Measurements from ENCODE around the gene LRRC74B.
"Not testable (repeated sequence)": the region's sequence is repeated elsewhere in the genome, so short reads cannot be mapped to it uniquely, and the experiment has no call there.

LRRC74B gene

GRCh38 chr22:21054714-21055563 is 9.2 kb downstream of the LRRC74B start:
- DNase-seq (ENCODE audit: low read depth): no peak

GRCh38 chr22:21055564-21055834 is 9.8 kb downstream of the LRRC74B start:
- no peak for DNase-seq (ENCODE audit: low read depth)

- no peak for DNase-seq (ENCODE audit: low read depth)
These were observed 10.2 kb downstream of the LRRC74B start for GRCh38 chr22:21055880-21056319.

GRCh38 chr22:21060363-21060762 is 14.6 kb downstream of the LRRC74B start:
- DNase-seq (ENCODE audit: low read depth): not testable (repeated sequence)

- not testable (repeated sequence) for DNase-seq (ENCODE audit: low read depth)
These were observed 16.0 kb downstream of the LRRC74B start for GRCh38 chr22:21061660-21062321.

GRCh38 chr22:21064425-21064824 is 18.7 kb downstream of the LRRC74B start:
- not testable (repeated sequence) for DNase-seq (ENCODE audit: low read depth)

- no peak for DNase-seq (ENCODE audit: low read depth)
These were observed 19.4 kb downstream of the LRRC74B start for GRCh38 chr22:21064917-21065864.

GRCh38 chr22:21067075-21067900 is 21.5 kb downstream of the LRRC74B start:
- no peak for DNase-seq (ENCODE audit: low read depth)

GRCh38 chr22:21067901-21068680 is 22.3 kb downstream of the LRRC74B start:
- no peak for DNase-seq (ENCODE audit: low read depth)

- no peak for DNase-seq (ENCODE audit: low read depth)
These were observed 23.0 kb downstream of the LRRC74B start for GRCh38 chr22:21068681-21069276.

GRCh38 chr22:21069375-21069774 is 23.6 kb downstream of the LRRC74B start:
- no peak for DNase-seq (ENCODE audit: low read depth)

- no peak for DNase-seq (ENCODE audit: low read depth)
These were observed 25.2 kb downstream of the LRRC74B start for GRCh38 chr22:21070690-21071615.

- DNase-seq (ENCODE audit: low read depth): not testable (repeated sequence)
These were observed 26.1 kb downstream of the LRRC74B start for GRCh38 chr22:21071796-21072195.

GRCh38 chr22:21073023-21073422 is 27.3 kb downstream of the LRRC74B start:
- DNase-seq (ENCODE audit: low read depth): no peak

GRCh38 chr22:21073482-21073881 is 27.7 kb downstream of the LRRC74B start:
- DNase-seq (ENCODE audit: low read depth): no peak

GRCh38 chr22:21074102-21074715 is 28.5 kb downstream of the LRRC74B start:
- DNase-seq (ENCODE audit: low read depth): no peak

GRCh38 chr22:21075516-21076138 is 29.9 kb downstream of the LRRC74B start:
- DNase-seq (ENCODE audit: low read depth): no peak

GRCh38 chr22:21076912-21077625 is 31.3 kb downstream of the LRRC74B start:
- no peak for DNase-seq (ENCODE audit: low read depth)

Data from activated T-helper 9 cell treated with anti-CD3 and anti-CD28 coated beads, Interleukin-2, amount 50 U/mL, for 16 hours (primary cell).